HG02571 (cell line): ENCODE measurements around the gene APOC4.
"Not testable (repeated sequence)": the region's sequence is repeated elsewhere in the genome, so short reads cannot be mapped to it uniquely, and the experiment has no call there.

ENCODE experiments used
- ATAC-seq: cut with Tn5 transposase; IDR thresholded peaks from one replicate; pipeline ENCODE4 v1.9.1; 2021; ENCODE audit warnings: mild to moderate bottlenecking, moderate library complexity; ENCODE audit not compliant: unreplicated experiment

Gene APOC4

DNA sequence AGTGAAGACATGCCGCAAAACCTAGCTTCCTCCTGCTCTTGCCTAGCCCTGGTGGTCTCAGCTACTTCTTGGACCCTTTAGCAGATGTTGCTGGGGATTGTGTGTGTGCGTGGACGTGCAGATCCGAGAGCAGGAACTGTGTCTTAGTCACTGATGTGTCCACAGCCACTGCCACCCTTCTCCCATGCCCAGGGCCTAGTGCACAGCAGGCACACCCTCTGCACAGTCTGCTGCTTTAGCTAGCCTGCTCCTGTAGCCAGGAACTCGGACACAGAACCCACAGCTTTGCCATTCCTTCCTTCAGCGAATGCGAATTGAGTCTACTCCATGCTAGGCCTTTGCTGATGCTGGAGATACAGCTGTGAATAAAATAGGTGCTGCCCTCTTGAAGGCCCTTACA is 15.5 kb downstream of the APOC4 start:
- ATAC-seq: no peak

DNA sequence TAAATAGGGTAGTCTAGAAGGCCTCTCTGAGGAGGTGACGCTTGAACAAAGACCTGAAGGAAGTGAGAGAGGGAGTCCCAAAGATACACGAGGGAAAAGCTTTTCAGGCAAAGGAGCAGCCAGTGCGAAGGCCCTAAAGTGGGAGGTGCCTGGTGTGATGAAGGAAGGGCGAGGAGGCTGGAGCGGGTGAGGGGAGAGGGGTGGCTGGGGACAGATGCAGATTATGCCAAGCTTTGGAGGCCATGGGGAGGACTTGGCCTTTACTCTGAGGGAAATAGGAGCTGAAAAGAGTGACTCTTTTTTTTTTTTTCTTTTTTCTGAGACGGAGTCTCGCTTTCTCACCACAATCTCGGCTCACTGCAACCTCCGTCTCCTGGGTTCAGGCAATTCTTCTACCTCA is 16.1 kb downstream of the APOC4 start:
- no peak for ATAC-seq

DNA sequence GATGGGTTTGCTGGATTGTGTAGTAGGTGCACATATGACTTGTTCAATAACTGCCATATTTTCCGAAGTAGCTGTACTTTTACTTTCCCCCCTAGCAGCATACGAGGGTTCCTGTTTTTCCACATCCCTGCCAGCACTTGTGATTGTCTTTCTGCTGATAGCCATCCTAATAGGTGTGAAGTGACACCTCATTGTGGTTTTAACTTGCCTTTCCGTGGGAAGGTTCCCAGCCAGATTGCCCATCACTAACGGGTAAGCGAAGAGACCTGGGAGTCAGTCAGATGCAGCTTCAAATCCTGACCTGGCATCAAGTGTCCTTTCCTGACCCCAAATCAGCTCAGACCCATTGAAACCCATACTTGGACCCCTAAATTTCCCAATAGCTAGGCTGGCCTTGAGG is 17.7 kb downstream of the APOC4 start:
- no peak for ATAC-seq

DNA sequence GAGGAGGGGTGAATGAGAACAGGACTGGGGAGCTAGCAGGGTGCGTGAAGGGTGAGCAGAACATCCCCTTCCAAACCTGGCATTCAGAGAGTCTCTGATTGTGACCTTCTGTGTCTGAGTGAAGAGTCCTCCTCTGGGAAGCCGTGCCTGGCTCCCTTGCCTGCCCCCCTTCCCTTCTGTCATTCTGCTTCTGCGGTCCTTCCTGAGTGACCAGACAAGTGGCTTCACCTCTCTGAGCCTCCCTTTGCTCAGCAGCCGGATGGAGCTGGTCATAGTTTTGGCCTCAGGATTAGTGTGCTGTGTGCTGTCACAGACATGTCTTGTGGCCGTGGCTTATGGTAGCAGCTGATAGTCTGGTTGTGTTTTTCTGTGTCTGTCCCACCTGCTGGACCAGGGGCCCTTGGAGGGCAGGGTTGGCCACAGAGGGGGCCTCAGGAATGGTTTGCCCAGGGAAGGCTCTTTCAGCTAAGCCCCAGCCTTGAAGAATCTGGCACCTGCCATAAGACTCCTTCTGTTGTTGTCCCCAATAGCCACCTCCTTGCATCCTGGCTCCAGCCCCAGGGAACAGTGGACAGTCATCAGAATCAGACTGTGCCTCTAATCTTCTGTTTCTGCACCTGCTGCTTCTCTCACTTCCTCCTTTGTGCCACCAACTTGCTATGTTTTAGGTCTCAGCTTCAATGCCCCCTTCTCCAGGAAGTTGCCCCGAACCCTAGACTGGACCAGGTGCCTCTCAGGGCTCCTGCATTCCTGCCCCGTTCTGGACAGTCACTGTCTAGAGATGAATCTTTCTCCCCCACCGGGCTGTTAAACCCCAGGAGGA is 19.1 kb downstream of the APOC4 start:
- ATAC-seq: no peak

DNA sequence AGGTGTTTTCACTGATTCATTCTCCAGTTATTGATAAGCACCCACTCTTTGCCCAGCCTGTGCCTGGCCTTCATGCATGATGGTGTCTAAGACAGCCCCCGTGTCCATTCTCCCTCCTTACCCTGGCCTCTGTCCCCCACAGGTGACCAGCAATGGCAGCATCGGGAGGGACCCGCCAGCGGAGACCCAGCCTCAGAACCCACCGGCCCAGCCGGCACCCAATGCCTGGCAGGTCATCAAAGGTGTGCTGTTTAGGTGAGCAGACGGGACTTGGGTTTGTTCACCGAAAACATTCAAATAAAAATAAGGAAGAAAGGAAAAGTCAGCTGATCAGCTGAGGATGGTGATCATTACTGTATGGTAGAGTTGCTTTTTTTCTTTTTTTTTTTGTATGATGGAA is 19.8 kb downstream of the APOC4 start:
- no peak for ATAC-seq

DNA sequence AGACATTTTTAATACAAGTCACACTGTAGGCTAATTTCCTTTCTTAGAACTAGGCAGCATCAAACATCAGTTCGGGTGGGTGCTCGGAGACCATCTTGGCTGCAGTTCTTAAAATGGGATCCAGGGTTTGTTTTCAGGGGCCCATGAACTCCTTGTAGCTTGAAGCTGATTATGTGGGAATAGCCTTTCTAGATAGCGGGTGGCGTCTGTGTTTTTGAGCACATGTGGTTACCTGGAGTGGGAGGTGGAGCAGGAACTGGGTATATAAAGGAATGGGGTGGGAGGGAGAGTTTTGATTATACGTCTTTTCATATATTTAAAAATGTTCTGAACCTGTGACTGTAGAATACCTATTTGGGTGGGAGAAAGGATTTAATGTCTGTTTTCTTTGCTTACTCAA is 26.1 kb downstream of the APOC4 start:
- no peak for ATAC-seq

DNA sequence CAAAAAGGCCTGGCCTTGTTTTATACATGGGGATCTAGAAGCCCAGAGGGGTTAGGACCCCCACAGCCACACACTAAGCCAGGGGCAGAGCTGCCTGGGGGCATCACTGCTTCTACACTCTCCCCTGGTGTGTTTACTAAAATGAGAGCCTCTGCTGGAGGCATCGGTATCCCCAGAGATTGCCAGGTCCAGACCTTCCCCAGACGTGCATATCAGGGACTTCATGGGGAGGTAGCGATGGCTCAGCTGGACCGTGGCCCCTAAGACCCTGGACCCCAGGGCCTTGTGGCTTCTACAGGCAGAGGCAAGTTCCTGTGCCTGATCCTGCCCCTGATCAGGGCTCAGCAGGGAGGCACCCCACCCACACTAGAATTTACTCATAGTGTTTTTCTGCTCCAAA is 26.6 kb downstream of the APOC4 start:
- no peak for ATAC-seq

DNA sequence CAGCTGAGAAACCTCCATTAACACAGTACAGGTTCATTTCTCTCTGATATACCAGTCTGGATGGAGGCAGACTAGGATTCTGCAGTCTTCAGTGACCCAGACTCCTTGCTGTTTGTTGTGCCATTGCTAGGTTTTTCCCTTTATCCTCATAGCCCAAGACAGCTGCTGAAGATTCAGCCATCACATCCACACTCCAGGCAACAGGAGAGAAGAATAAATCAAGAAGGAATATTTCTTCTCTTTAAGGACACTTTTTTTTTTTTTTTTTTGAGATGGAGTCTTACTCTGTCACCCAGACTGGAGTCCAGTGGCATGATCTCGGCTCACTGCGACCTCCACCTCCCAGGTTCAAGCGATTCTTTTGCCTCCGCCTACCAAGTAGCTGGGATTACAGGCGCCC is 27.4 kb downstream of the APOC4 start:
- ATAC-seq: no peak

DNA sequence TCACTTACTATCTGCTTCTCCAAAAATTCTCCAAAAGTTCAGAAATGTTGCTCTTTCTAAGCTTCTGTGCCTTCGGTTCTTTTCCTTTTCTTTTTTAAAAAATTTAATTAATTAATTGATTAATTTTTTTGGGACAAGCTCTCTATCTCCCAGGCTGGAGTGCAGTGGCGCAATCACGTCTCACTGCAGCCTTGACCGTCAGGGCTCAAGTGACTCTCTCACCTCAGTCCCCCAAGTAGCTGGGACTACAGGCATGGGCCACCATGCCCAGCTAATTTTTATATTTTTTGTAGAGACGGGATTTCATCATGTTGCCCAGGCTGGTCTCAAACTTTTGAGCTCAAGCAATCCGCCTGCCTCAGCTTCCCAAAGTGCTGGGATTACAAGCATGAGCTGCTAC is 29.4 kb downstream of the APOC4 start:
- ATAC-seq: not testable (repeated sequence)

DNA sequence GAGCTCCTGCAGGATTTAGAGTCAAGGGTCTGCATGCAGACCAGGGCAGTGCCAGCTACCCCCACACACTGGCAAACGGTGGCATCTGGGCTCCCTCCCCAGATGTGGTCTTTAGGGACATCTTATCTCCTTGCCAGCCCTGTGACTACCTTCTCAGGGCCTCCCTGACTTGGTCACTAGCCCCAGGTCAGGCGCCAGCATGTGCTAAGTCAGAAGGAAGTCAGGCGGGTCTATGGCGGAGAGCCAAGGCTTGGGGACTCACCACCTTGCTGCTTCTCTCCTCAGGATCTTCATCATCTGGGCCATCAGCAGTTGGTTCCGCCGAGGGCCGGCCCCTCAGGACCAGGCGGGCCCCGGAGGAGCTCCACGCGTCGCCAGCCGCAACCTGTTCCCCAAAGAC is 30.8 kb downstream of the APOC4 start:
- ATAC-seq: no peak

DNA sequence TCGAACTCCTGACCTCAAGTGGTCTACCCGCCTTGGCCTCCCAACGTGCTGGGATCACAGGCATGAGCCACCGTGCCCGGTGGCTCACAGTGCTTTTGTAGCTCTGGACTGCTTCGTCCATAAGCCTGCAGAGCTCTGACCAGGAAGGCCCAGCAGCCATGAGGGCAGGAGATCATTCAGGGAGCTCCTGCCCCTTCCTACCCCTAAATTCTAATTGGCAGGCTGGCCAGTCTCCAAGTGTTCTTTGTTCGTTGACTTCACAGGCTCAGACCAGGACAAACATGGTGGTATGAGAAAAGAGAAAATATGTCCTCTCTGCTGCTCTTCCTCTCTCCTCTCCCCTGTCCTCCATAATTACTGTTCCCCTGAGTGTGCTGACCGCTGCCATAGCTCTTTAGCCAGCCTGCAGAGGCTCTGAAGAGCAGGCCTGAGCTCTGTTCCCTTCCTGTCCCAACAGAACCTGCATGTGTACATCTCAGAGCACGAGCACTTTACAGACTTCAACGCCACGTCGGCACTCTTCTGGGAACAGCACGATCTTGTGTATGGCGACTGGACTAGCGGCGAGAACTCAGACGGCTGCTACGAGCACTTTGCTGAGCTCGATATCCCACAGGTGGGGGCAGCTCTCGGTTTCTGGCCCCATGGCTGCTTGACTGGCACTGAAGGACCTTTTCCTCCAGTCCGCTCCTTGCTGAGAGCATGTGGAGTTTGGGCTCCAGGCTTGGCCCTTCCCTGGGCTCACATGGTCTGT is 32.1 kb downstream of the APOC4 start:
- ATAC-seq: no peak

DNA sequence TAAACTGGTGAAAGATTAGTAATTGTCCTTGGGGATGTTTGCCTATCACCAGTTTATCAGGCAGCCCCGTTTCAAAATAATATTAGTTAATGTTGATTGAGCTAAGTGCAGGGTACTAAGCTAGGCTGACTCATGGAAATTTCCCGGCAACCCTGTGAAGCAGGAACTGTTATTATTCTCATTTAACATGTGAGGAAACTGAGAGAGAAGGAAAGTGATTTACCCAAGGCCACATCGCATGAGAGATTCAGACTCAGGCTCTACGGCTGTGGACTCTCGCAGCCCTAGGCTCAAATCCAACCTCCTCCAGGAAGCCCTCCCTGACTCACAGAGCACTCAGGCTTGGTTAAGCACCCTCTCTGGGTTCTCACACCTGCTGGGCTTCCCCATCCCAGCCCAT is 32.8 kb downstream of the APOC4 start:
- no peak for ATAC-seq

DNA sequence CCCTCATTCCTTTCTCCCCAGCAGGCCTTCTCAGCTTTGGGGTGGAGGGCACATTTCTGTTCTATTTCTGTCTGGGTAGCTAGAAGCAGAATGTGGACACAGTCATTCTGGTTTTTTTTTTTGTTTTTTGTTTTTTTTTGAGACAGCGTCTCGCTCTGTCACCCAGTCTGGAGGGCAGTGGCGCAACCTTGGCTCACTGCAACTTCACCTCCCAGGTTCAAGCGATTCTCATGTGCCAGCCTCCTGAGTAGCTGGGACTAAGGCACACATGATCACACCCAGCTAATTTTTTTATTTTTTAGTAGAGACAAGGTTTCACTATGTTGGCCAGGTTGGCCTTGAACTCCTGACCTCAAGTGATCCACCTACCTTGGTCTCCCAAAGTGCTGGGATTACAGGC is 33.4 kb downstream of the APOC4 start:
- no peak for ATAC-seq

DNA sequence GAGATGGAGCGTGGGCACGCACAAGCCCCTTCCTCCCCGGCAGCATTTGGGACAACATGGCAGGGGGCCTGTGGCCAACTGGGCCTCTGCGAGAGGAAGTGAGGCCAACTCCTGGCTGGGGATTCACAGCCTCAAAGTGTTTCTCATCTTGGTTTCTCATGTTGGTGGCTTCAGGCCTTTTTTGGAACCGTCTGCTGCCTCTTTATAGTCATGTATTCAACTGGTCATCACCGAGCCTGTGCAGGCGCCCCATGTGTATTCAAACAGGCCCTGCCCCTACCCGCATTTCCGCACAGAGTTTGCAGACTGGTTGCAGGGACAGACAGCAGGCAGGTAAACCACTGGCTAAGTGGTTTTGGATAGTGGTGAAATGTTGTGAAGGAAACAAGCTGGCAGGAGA is 42.0 kb downstream of the APOC4 start:
- no peak for ATAC-seq

DNA sequence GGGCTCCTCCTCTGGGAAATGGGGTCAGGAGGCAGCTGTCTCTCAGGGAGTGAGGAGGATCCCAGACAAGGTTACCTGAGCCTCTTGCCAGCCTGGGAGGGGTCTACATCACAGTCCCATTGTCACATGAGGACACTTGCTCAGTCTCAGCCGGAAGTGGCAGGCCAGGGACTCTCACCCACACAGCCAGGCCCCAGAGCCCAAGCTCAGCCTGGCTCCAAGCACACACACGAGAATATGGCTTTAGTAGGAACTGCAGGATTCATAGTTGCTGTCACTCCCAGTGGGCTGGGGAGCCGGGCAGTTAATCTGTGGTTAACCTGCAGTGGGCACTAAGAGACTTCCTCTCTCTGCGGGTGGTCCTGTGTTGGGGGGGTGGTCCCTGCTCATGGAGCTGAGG is 43.4 kb downstream of the APOC4 start:
- no peak for ATAC-seq

DNA sequence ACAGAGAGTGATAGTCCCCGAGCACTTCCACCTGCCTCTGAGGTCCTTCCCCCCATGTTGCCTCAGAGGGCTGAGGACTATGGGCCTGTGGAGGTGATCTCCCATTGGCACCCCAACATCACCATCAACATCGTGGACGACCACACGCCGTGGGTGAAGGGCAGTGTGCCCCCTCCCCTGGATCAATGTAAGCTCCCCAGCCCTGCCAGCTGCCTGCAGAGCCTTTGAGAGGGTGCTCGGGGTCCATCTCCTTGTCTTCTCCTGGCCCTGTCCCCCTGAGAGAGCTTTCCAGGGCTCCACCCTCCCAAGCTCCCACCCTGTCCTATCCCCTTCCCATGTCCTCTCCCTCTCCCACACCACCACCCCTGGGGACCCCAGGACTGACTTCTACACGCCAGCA is 44.4 kb downstream of the APOC4 start:
- no peak for ATAC-seq

DNA sequence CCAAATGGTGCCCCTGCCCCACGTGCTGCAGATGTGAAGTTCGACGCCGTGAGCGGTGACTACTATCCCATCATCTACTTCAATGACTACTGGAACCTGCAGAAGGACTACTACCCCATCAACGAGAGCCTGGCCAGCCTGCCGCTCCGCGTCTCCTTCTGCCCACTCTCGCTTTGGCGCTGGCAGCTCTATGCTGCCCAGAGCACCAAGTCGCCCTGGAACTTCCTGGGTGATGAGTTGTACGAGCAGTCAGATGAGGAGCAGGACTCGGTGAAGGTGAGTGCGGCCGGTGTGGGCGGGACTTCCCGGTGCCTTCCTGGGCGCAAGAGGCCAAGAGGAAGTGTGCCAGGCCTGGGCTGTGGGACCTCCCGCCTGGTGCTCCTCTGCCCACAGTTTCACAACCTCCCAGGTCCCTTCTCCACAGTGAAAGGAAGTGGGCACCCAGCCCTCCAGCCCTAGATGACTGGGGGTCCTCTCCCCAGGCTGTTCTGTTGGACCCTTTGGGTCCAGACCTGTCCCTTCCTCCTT is 45.2 kb downstream of the APOC4 start:
- ATAC-seq: no peak

DNA sequence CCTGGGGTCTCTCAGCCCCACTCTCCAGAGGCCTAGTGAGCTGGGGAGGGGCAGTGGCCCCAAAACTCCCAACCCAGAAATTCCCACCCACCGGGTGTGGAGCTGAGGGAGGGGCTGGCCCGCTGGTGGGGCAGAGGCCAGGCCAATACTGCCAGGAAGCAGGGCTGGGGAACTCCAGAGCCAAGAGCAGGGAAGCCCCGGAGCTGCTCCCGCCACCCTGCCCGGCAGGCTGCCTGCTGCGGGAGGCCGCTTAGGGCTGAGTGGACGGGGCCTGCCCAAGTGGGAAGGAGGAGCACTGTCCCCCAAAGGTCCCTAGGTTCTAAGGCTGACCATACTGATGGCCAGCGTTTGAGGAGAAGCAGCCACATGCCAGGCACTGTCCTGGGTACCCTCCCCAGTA is 46.2 kb downstream of the APOC4 start:
- ATAC-seq: no peak

DNA sequence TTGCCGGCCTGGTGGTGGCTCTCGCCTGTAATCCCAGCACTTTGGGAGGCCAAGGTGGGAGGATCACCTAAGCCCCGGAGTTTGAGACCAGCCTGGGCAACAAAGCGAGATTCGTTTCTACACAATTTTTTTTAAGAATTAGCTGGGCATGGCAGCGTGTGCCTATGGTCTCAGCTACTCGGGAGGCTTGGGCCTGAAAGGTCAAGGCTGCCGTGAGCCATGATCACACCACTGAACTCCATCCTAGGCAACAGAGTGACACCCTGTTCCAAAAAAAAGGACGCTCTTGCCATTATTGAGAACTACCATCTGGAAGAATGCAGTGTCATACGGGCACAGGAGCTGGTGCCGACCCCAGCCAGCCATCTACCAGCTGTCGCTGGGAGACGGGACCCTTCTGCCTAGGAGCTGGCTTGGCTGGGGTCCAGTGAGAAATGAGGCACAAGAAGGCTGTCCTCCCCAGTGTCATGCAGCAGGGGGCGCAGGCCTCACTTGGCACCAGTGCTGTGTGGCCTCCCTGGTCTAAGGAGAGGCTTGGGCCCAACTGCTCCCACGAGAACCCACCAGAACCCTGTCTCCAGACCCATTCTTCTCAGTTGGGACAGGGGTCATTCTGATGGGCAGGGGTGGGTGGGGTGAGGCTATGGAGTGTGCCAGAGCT is 47.0 kb downstream of the APOC4 start:
- ATAC-seq: no peak

DNA sequence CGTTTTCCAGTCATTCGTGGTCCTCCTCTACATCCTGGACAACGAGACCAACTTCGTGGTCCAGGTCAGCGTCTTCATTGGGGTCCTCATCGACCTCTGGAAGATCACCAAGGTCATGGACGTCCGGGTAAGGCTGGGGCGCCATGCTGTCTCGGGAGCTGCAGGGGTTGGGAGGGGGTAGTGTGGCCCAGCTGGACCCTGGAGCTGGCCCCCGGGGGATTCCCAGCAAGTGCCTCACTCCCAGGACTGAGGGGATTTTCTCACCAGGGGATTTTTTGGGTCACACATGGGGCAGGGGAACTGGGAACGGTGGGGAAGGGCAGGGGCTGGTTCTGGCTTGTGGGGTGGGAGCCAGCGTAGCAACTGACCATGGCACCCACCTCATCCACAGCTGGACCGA is 48.4 kb downstream of the APOC4 start:
- ATAC-seq: no peak

DNA sequence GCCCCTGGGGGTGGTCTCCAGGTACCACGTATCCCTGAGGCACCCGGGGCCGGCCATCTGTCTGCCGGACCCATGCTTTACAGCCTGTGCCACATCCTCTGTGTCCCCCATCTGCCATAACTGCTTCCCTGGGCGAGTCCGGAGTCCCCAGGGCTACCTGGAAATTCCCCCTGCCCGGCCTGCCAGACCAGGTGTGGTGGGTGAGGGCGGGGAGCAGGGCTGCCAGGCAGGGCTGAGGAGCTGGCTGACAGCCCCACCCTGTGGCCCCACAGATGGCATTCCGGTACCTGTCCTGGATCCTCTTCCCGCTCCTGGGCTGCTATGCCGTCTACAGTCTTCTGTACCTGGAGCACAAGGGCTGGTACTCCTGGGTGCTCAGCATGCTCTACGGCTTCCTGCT is 48.9 kb downstream of the APOC4 start:
- ATAC-seq: no peak
